ENCODE results near the gene GNGT2. TPM values are rescaled to one million over a fixed set of nuclear protein-coding genes. Genes with fewer than 3 reads are reported as not detected.

GNGT2 gene
- total and polyA plus RNA-seq, 4 donors = 0.23 to 2.2 (median 1.1) TPM

DNA sequence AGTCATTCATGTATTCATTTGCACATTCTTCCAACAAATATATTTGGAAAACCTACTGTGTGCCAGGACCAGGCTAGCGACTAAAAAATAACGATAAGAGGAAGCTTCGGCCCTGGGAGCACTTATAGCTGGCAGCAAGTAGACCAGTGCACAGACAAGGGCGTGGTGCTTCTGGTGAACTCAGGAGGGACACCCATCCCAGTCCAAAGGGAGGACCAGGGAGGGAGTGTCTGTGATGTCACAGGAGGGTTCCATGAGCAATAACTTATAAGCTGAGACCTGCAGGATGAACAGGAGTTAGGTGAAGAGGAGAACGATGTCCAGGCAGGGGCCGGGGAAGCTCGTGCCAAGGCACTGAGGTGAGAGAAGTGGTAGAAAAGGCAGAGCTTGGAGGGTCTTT is 37.6 kb upstream of the GNGT2 start:
- DNase-seq (ENCODE audit: low spot score) = peak; percentile 74
- no peak for TF ChIP-seq GABPA (IDR thresholded peaks at IDR 0.05 in 1 of 2, conservative IDR thresholded peaks at IDR 0.05 in 1 of 2)
- WGBS = 87% methylated on average over 7 of the region's 7 CpGs

DNA sequence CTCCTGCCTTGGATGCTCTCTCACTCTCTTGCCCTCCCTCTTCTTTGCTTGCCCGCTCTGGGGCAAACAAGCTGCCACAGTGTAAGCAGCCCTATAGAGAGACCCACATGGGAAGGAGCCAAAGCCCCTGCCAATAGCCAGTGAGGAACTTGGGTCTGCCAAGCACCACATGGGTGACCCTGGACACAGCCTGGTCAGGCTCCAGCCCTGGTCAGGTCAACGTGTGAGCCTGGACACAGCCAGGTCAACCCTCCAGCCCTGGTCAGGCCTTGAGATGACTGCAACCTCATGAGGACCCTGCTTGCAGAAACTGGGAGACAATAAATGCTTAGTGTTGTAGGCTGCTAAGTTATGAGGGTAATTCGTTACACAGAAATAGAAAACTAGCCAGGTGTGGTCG is 34.5 kb upstream of the GNGT2 start:
- Histone ChIP-seq H3K9ac (ENCODE audit: low read depth in 1 of 2, low read length in 2 of 2) (no peak overlapping the region), H3K4me3 (ENCODE audit: low read depth in 1 of 3, low read length in 3 of 3) (no peak overlapping the region), H3K27me3 (ENCODE audit: control insufficient read depth in 4 of 4, insufficient read depth in 4 of 4, low read length in 3 of 4) (no peaks in the 10 kb centered on the region), H3K4me1 (ENCODE audit: control insufficient read depth in 4 of 4, insufficient read depth in 4 of 4, low read length in 3 of 4) (no peaks in the 10 kb centered on the region), H3K36me3 (ENCODE audit: control insufficient read depth in 4 of 4, insufficient read depth in 3 of 4, low read depth in 1 of 4, low read length in 3 of 4) (no peaks in the 10 kb centered on the region), H3K27ac (ENCODE audit: low read depth in 1 of 2, low read length in 2 of 2) (no peak overlapping the region), H3K9me3 (ENCODE audit: control insufficient read depth in 4 of 4, low read length in 3 of 4) (no peaks in the 10 kb centered on the region)
- TF ChIP-seq HNF4A (conservative IDR thresholded peaks at IDR 0.05) = no peak
- TF ChIP-seq RXRA (IDR thresholded peaks at IDR 0.05) = no peak
- TF ChIP-seq RAD21 (IDR thresholded peaks at IDR 0.05) = no peak
- TF ChIP-seq, protein P1, sequence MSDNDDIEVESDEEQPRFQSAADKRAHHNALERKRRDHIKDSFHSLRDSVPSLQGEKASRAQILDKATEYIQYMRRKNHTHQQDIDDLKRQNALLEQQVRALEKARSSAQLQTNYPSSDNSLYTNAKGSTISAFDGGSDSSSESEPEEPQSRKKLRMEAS (IDR thresholded peaks at IDR 0.05) = no peak
- TF ChIP-seq SP1 (IDR thresholded peaks at IDR 0.05) = no peak
- no peak for TF ChIP-seq HNF4G (IDR thresholded peaks at IDR 0.05)
- TF ChIP-seq NR2F2 (IDR thresholded peaks at IDR 0.05) = no peak
- TF ChIP-seq TAF1 (conservative IDR thresholded peaks at IDR 0.05) = no peak
- TF ChIP-seq, protein P2, sequence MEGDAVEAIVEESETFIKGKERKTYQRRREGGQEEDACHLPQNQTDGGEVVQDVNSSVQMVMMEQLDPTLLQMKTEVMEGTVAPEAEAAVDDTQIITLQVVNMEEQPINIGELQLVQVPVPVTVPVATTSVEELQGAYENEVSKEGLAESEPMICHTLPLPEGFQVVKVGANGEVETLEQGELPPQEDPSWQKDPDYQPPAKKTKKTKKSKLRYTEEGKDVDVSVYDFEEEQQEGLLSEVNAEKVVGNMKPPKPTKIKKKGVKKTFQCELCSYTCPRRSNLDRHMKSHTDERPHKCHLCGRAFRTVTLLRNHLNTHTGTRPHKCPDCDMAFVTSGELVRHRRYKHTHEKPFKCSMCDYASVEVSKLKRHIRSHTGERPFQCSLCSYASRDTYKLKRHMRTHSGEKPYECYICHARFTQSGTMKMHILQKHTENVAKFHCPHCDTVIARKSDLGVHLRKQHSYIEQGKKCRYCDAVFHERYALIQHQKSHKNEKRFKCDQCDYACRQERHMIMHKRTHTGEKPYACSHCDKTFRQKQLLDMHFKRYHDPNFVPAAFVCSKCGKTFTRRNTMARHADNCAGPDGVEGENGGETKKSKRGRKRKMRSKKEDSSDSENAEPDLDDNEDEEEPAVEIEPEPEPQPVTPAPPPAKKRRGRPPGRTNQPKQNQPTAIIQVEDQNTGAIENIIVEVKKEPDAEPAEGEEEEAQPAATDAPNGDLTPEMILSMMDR (IDR thresholded peaks at IDR 0.05; ENCODE audit: low read depth, low read length, missing input control) = no peak
- TF ChIP-seq, protein P3, sequence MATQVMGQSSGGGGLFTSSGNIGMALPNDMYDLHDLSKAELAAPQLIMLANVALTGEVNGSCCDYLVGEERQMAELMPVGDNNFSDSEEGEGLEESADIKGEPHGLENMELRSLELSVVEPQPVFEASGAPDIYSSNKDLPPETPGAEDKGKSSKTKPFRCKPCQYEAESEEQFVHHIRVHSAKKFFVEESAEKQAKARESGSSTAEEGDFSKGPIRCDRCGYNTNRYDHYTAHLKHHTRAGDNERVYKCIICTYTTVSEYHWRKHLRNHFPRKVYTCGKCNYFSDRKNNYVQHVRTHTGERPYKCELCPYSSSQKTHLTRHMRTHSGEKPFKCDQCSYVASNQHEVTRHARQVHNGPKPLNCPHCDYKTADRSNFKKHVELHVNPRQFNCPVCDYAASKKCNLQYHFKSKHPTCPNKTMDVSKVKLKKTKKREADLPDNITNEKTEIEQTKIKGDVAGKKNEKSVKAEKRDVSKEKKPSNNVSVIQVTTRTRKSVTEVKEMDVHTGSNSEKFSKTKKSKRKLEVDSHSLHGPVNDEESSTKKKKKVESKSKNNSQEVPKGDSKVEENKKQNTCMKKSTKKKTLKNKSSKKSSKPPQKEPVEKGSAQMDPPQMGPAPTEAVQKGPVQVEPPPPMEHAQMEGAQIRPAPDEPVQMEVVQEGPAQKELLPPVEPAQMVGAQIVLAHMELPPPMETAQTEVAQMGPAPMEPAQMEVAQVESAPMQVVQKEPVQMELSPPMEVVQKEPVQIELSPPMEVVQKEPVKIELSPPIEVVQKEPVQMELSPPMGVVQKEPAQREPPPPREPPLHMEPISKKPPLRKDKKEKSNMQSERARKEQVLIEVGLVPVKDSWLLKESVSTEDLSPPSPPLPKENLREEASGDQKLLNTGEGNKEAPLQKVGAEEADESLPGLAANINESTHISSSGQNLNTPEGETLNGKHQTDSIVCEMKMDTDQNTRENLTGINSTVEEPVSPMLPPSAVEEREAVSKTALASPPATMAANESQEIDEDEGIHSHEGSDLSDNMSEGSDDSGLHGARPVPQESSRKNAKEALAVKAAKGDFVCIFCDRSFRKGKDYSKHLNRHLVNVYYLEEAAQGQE (IDR thresholded peaks at IDR 0.05) = no peak
- TF ChIP-seq JUND (IDR thresholded peaks at IDR 0.05) = no peak
- TF ChIP-seq, protein P4, sequence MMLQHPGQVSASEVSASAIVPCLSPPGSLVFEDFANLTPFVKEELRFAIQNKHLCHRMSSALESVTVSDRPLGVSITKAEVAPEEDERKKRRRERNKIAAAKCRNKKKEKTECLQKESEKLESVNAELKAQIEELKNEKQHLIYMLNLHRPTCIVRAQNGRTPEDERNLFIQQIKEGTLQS (IDR thresholded peaks at IDR 0.05) = no peak
- no peak for TF ChIP-seq YY1 (IDR thresholded peaks at IDR 0.05)
- DNase-seq (ENCODE audit: low spot score) = no peak
- WGBS = 84% methylated on average over 4 of the region's 4 CpGs

More for the DNA sequence above, 37.6 kb upstream of the GNGT2 start:
- Histone ChIP-seq H3K36me3 (ENCODE audit: control insufficient read depth in 4 of 4, insufficient read depth in 3 of 4, low read depth in 1 of 4, low read length in 3 of 4) (no peaks in the 10 kb centered on the region), H3K9me3 (ENCODE audit: control insufficient read depth in 4 of 4, low read length in 3 of 4) (no peaks in the 10 kb centered on the region), H3K4me1 (ENCODE audit: control insufficient read depth in 4 of 4, insufficient read depth in 4 of 4, low read length in 3 of 4) (no peaks in the 10 kb centered on the region), H3K27ac (ENCODE audit: low read depth in 1 of 2, low read length in 2 of 2) (no peak overlapping the region), H3K9ac (ENCODE audit: low read depth in 1 of 2, low read length in 2 of 2) (no peak overlapping the region), H3K27me3 (ENCODE audit: control insufficient read depth in 4 of 4, insufficient read depth in 4 of 4, low read length in 3 of 4) (no peaks in the 10 kb centered on the region), H3K4me3 (ENCODE audit: low read depth in 1 of 3, low read length in 3 of 3) (no peak overlapping the region)

Data from liver (tissue), 9 donors.